ENCODE measurements around the gene CBR4. TPM values are rescaled to one million over a fixed set of nuclear protein-coding genes. Genes with fewer than 3 reads are reported as not detected.

CBR4 gene
- total RNA-seq, 4 donors from 2014 or later, result 9.3 to 15.8 (median 12.4) TPM

GRCh38 chr4:169051761-169052593 is 41.9 kb upstream of the CBR4 start:
- DNase-seq (ENCODE audit: extremely low spot score), result no peak
- H3K27ac ChIP-seq (replicated peaks in 1 of 4), result no peak overlapping the region
- H3K36me3 ChIP-seq, result no peaks in the 10 kb centered on the region
- no peaks in the 10 kb centered on the region for H3K9me3 ChIP-seq
- intact Hi-C loops (cut with DNase I), result no loop called here
- 67% methylated on average over 10 of the region's 10 CpGs for WGBS
- peaks cover 5 to 27% (median 8%) of the 10 kb centered on the region in 4 donors for H3K4me1 ChIP-seq
- H3K4me3 ChIP-seq, result no peak overlapping the region
- TF ChIP-seq POLR2A (IDR thresholded peaks at IDR 0.05; ENCODE audit: low read depth) (no peak), POLR2AphosphoS5 (IDR thresholded peaks at IDR 0.05) (no peak), EP300 (IDR thresholded peaks at IDR 0.05) (no peak), CTCF (IDR thresholded peaks at IDR 0.05) (no peak)
- H3K27me3 ChIP-seq, result no peaks in the 10 kb centered on the region

- 84% methylated on average over 6 of the region's 9 CpGs for WGBS
- Histone ChIP-seq H3K4me3 (no peak overlapping the region), H3K27me3 (no peaks in the 10 kb centered on the region), H3K9me3 (no peaks in the 10 kb centered on the region), H3K36me3 (no peaks in the 10 kb centered on the region), H3K27ac (replicated peaks in 1 of 4) (peak overlapping the region; percentile 36 to 60 (median 56)), H3K4me1 (peaks cover 5 to 27% (median 8%) of the 10 kb centered on the region in 4 donors)
- no peak for TF ChIP-seq POLR2AphosphoS5 (IDR thresholded peaks at IDR 0.05)
- TF ChIP-seq EP300 (IDR thresholded peaks at IDR 0.05), result no peak
- TF ChIP-seq CTCF (IDR thresholded peaks at IDR 0.05), result no peak
- TF ChIP-seq POLR2A (IDR thresholded peaks at IDR 0.05; ENCODE audit: low read depth), result no peak
- intact Hi-C loops (cut with DNase I), result no loop called here
- no peak for DNase-seq (ENCODE audit: extremely low spot score)
These were observed 41.1 kb upstream of the CBR4 start for GRCh38 chr4:169050881-169051760.

GRCh38 chr4:169050284-169050683 is 40.2 kb upstream of the CBR4 start:
- intact Hi-C loops (cut with DNase I), result no loop called here

GRCh38 chr4:169048868-169049414 is 38.9 kb upstream of the CBR4 start:
- H3K36me3 ChIP-seq, result no peaks in the 10 kb centered on the region
- no peak for TF ChIP-seq EP300 (IDR thresholded peaks at IDR 0.05)
- no peak for TF ChIP-seq POLR2A (IDR thresholded peaks at IDR 0.05; ENCODE audit: low read depth)
- no peak for TF ChIP-seq POLR2AphosphoS5 (IDR thresholded peaks at IDR 0.05)
- no peak for TF ChIP-seq CTCF (IDR thresholded peaks at IDR 0.05)
- peaks cover 5 to 27% (median 8%) of the 10 kb centered on the region in 4 donors for H3K4me1 ChIP-seq
- no peak overlapping the region for H3K4me3 ChIP-seq
- DNase-seq (ENCODE audit: extremely low spot score), result no peak
- intact Hi-C loops (cut with DNase I), result no loop called here
- H3K27ac ChIP-seq (replicated peaks in 1 of 4), result no peak overlapping the region
- H3K27me3 ChIP-seq, result no peaks in the 10 kb centered on the region
- H3K9me3 ChIP-seq, result no peaks in the 10 kb centered on the region
- 88% methylated on average over 9 of the region's 9 CpGs for WGBS

More at GRCh38 chr4:169050284-169050683, 40.2 kb upstream of the CBR4 start:
- no peaks in the 10 kb centered on the region for H3K36me3 ChIP-seq
- no peak overlapping the region for H3K4me3 ChIP-seq
- TF ChIP-seq POLR2A (IDR thresholded peaks at IDR 0.05; ENCODE audit: low read depth) (no peak), CTCF (IDR thresholded peaks at IDR 0.05) (no peak), POLR2AphosphoS5 (IDR thresholded peaks at IDR 0.05) (peak; percentile 23 to 26), EP300 (IDR thresholded peaks at IDR 0.05) (no peak)
- DNase-seq (ENCODE audit: extremely low spot score), result no peak
- no peaks in the 10 kb centered on the region for H3K27me3 ChIP-seq
- H3K4me1 ChIP-seq, result peaks cover 5 to 27% (median 8%) of the 10 kb centered on the region in 4 donors
- WGBS, result 82% methylated on average over 7 of the region's 7 CpGs
- no peaks in the 10 kb centered on the region for H3K9me3 ChIP-seq
- peak overlapping the region in 2 of 4 donors; percentile 52 to 60 for H3K27ac ChIP-seq (replicated peaks in 1 of 4)
